Cardiac fibroblast (primary cell): Measurements from ENCODE around the gene NEK6.

Source experiments
- DNase-seq, 2 donors: peaks; one replicate each; pipeline versions ENCODE4 v3.0.0 to v3.0.0-alpha.2; 2010; ENCODE audit warnings: low read depth in 2 of 2
- H3K4me3 ChIP-seq, 2 donors: replicated peaks in 1 of 2; 1 replicate in 1 of 2; 2 replicates in 1 of 2; pipeline ENCODE4 v1.5.1; 2011; ENCODE audit warnings: low read depth in 2 of 2, low read length in 2 of 2, mild to moderate bottlenecking in 2 of 2, moderate library complexity in 1 of 2
- TF ChIP-seq, protein P1 (sequence below): IDR thresholded peaks from one replicate; pipeline ENCODE4 v1.5.1; 2011; ENCODE audit warnings: low read depth, mild to moderate bottlenecking, low read length, inconsistent platforms

The NEK6 gene

DNA sequence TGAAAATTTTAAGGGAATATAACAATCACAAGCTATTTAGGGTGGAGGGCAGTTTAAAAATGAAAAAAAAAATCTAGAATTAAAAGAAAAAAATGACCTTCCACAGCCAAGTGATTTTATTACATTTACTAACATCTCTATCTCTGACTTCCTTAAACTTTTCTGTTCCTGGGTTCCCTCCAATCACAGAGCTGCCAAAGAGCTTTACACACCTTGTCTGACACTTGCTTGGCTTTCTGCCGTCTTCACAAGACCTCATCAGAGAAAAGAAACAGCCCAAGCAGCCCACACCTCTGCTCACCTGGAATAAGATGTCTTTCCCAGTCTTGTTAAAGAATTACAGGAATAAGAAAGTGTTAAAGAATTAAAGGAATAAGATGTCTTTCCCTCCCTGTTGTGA is 118.6 kb downstream of the NEK6 start:
- H3K4me3 ChIP-seq, result no peak overlapping the region
- DNase-seq, result no peak
- TF ChIP-seq, protein P1, sequence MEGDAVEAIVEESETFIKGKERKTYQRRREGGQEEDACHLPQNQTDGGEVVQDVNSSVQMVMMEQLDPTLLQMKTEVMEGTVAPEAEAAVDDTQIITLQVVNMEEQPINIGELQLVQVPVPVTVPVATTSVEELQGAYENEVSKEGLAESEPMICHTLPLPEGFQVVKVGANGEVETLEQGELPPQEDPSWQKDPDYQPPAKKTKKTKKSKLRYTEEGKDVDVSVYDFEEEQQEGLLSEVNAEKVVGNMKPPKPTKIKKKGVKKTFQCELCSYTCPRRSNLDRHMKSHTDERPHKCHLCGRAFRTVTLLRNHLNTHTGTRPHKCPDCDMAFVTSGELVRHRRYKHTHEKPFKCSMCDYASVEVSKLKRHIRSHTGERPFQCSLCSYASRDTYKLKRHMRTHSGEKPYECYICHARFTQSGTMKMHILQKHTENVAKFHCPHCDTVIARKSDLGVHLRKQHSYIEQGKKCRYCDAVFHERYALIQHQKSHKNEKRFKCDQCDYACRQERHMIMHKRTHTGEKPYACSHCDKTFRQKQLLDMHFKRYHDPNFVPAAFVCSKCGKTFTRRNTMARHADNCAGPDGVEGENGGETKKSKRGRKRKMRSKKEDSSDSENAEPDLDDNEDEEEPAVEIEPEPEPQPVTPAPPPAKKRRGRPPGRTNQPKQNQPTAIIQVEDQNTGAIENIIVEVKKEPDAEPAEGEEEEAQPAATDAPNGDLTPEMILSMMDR, result no peak

DNA sequence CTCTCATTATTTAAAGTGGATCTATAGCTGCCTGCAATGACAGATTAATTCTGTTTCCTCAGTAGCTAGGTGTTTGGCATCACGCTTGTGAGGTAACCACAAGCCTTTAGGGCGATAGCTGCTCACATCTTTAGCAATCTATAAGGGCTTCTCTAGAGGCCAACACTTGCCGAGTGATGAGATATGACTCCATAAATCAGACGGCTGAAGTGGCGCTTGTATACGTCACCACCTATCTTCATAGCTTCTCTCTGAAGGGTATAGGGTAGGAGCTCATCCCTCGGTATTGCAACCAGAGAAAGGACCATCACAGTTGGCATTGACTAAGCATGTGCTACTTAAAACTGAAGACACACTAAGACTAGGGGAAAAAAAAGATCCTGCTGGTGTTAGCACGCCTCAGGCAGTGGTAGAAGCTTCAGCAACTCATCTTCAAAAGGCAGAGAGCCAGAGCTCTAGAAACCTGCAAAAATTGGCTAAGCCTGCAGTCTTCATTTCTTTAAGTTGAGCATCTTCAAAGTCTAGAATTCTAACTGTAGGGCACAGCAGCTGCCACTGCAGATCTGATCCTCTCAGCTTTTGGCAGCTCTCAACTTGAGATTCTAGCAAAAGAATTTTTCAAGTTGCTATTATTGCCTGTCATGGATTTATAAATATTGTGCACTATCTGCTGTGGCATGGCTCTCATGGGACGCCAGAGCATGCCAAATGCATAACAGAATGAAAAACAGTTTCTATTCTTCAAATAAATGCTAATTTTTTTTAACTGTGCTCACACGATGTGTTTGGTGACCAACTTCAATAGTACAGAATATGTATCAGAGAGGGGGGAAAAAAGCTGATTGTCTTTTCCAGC is 120.0 kb downstream of the NEK6 start:
- TF ChIP-seq, protein P1, result no peak
- DNase-seq, result no peak
- no peak overlapping the region for H3K4me3 ChIP-seq

DNA sequence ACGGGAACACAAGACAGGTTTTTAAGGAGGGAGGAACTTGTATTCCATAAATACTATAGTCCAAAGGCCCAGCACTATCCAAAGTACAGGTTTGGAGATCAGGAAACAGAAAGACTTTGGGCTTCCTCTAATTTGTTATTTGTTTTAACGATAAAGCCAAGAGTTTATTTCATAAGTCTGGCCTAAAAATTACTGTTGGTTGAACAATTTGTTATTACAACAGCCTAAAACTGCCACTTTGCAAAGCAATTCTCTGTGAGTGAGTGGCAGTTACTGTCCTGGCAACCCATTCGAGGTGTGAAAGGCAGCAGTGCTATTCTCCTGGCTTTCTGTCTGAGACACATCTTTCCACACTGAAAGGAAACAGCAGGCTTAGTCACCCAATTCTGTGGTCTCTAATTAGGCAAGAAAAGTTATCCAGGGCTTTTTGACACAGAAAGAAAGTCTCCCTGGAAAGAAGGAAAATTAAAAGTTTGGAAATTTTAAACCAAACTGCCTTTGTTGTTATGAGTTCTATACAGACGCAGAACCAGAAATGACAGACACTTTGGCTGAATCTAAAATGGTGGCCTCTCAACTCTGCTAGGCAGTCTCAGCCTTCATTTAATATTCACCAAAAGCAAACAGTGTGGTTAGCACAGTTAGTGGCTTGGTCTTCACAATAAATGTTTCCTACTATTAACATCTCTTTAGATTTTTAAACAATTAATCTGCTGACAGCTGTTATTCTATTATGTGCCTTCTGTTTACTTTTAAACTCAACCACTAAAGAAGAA is 123.6 kb downstream of the NEK6 start:
- H3K4me3 ChIP-seq, result no peak overlapping the region
- peak; percentile 46 for DNase-seq
- TF ChIP-seq, protein P1, result no peak

DNA sequence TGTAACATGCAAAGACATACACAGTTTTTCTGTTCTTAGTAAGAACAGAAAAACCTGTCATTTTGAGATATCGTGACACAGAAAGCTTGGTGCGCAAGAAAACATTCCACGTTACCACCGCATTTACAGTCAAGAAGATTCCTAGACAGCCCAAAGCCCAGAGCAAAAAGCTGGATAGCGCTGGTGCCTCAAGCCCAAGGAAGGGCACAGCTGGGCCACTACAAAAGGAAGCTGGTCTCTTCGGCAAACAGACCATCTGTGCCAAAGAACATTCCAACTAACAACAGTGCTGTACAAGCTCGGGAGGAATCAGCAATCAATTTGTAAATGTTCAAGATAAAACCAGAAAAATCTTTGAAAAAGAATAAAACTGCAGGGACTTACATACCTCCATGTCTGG is 126.5 kb downstream of the NEK6 start:
- DNase-seq, result no peak
- TF ChIP-seq, protein P1, result no peak
- H3K4me3 ChIP-seq, result no peak overlapping the region

DNA sequence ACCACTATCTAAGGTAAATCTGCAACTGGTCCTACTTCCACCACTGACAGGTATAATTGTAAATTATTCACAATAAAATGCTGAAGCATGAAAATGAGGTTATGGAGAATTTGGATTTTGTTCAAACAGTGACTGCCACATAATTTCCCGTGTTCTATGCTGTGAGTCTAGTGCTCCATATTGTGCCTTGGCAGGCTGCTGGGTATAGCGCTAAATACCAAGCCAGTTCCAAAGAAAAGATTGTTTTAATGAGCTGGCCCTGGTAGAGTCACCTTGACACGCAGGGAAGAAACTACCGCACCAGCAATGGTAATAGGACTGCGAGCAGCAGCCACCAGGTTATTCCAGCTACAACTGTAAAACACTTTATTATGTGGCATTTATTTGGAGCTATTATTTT is 127.1 kb downstream of the NEK6 start:
- no peak for DNase-seq
- no peak overlapping the region for H3K4me3 ChIP-seq
- TF ChIP-seq, protein P1, result no peak

DNA sequence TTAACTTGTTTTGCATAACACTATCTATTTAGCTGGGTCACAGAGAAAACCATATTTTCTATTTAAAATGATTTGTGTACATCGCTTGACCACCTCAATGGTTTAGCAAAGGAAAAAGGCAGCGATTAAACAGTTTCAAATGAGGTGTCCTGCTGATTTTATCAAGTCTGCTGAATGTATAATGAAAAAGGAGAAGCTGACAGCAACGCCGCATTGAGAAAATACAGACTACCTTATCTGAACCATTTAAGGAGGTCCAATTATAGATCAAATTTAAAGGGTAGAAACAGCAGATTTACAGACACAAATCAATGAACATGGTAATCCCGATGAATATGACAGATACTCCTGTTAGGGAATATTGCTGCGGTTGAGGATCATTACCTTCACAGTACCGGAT is 127.9 kb downstream of the NEK6 start:
- DNase-seq, result no peak
- TF ChIP-seq, protein P1, result no peak
- H3K4me3 ChIP-seq, result no peak overlapping the region
